Measurements from ENCODE around the gene IL12B.
"Not testable (repeated sequence)": the region's sequence is repeated elsewhere in the genome, so short reads cannot be mapped to it uniquely, and the experiment has no call there.

Gene IL12B

GRCh38 chr5:159330131-159330800 is at the start of gene IL12B:
Gene IL12B, minus strand, starts transcription at chr5:159330487. Its CDS starts 3,705 bp downstream, at chr5:159326782.
- no peak for DNase-seq

- DNase-seq, result no peak
Measured at GRCh38 chr5:159377653-159378052, 47.4 kb upstream of the IL12B start.

- DNase-seq, result not testable (repeated sequence)
Measured at GRCh38 chr5:159367866-159368265, 37.6 kb upstream of the IL12B start.

GRCh38 chr5:159366776-159367175 is 36.5 kb upstream of the IL12B start:
- DNase-seq, result not testable (repeated sequence)

GRCh38 chr5:159362220-159362619 is 31.9 kb upstream of the IL12B start:
- DNase-seq, result no peak

GRCh38 chr5:159359871-159360270 is 29.6 kb upstream of the IL12B start:
- not testable (repeated sequence) for DNase-seq

- DNase-seq, result no peak
Measured at GRCh38 chr5:159359408-159359807, 29.1 kb upstream of the IL12B start.

GRCh38 chr5:159353661-159354252 is 23.5 kb upstream of the IL12B start:
- no peak for DNase-seq

- DNase-seq, result not testable (repeated sequence)
Measured at GRCh38 chr5:159350644-159351043, 20.4 kb upstream of the IL12B start.

GRCh38 chr5:159350216-159350615 is 19.9 kb upstream of the IL12B start:
- not testable (repeated sequence) for DNase-seq

- no peak for DNase-seq
Measured at GRCh38 chr5:159345861-159346260, 15.6 kb upstream of the IL12B start.

GRCh38 chr5:159345336-159345735 is 15.0 kb upstream of the IL12B start:
- no peak for DNase-seq

GRCh38 chr5:159343295-159344094 is 13.2 kb upstream of the IL12B start:
- DNase-seq, result no peak

GRCh38 chr5:159342840-159343239 is 12.6 kb upstream of the IL12B start:
- DNase-seq, result no peak

GRCh38 chr5:159341906-159342310 is 11.6 kb upstream of the IL12B start:
- DNase-seq, result no peak

GRCh38 chr5:159341145-159341544 is 10.9 kb upstream of the IL12B start:
- no peak for DNase-seq

- DNase-seq, result no peak
Measured at GRCh38 chr5:159340511-159340910, 10.2 kb upstream of the IL12B start.

- DNase-seq, result no peak
Measured at GRCh38 chr5:159339460-159339859, 9.2 kb upstream of the IL12B start.

- DNase-seq, result no peak
Measured at GRCh38 chr5:159338118-159338517, 7.8 kb upstream of the IL12B start.

- no peak for DNase-seq
Measured at GRCh38 chr5:159337016-159337955, 7.0 kb upstream of the IL12B start.

GRCh38 chr5:159336586-159336985 is 6.3 kb upstream of the IL12B start:
- DNase-seq, result no peak

- DNase-seq, result no peak
Measured at GRCh38 chr5:159333545-159333925, 3.2 kb upstream of the IL12B start.
